Motor neuron (in vitro differentiated cells): Measurements from ENCODE around the gene CDKN2B. TPM values are rescaled to one million over a fixed set of nuclear protein-coding genes. Genes with fewer than 3 reads are reported as not detected.
"Not testable (repeated sequence)": the region's sequence is repeated elsewhere in the genome, so short reads cannot be mapped to it uniquely, and the experiment has no call there.

ENCODE experiments used
- ATAC-seq, 8 experiments: fragments of 200-7000 bp; cut with Tn5 transposase; replicated peaks in 6 of 8; 2 replicates each; pipeline ENCODE4 v1.8.0; 2021; ENCODE audit warnings: mild to moderate bottlenecking in 8 of 8, moderate library complexity in 8 of 8
- H3K27ac ChIP-seq, 2 donors: fragments of 250-450 bp; sonication (Bioruptor Pico); 2 replicates each; pipeline ENCODE4 v1.9.0; 2021; ENCODE audit warnings: antibody characterized with exemption in 2 of 2, mild to moderate bottlenecking in 2 of 2, moderate library complexity in 1 of 2
- H3K4me1 ChIP-seq, 2 donors: fragments of 250-450 bp; sonication (Bioruptor Pico); replicated peaks in 1 of 2; 2 replicates each; pipeline ENCODE4 v1.6.1; 2021; ENCODE audit warnings: antibody characterized with exemption in 2 of 2, mild to moderate bottlenecking in 2 of 2, moderate library complexity in 1 of 2
- H3K4me3 ChIP-seq, 5 donors: fragments of 250-450 bp; sonication (Bioruptor Pico); 2 replicates each; pipeline ENCODE4 v1.9.0; 2021; ENCODE audit warnings: antibody characterized with exemption in 5 of 5, mild to moderate bottlenecking in 5 of 5, moderate library complexity in 4 of 5
- WGBS, 10 experiments: fragments of 450-650 bp; shearing (Covaris generic); methylation state at CpG; one replicate each; pipeline ENCODE4 v1.0.0; 2022; 5-methylcytosine and 5-hydroxymethylcytosine counted together
- in situ Hi-C, 9 experiments: fragments of 400-800 bp; cut with MboI; loops; one replicate each; pipeline ENCODE4 v1.15.0; 2021; ENCODE audit warnings: low sequenced_read_pairs in 9 of 9, low pct_unique_long_range_greater_than_20kb in 2 of 9; ENCODE audit not compliant: unreplicated experiment in 9 of 9
- total RNA-seq, 8 experiments: library from RNA; unstranded; fragments of 300-600 nt; gene quantifications; 2 replicates each; pipeline versions ENCODE4 v1.2.3 to v1.2.4, GENCODE V29; 2022

The CDKN2B gene
- 10 to 100 TPM in 1 of 8 experiments, 1 to 10 TPM in 7; 3.0 to 45.3 (median 7.5) TPM for total RNA-seq

DNA sequence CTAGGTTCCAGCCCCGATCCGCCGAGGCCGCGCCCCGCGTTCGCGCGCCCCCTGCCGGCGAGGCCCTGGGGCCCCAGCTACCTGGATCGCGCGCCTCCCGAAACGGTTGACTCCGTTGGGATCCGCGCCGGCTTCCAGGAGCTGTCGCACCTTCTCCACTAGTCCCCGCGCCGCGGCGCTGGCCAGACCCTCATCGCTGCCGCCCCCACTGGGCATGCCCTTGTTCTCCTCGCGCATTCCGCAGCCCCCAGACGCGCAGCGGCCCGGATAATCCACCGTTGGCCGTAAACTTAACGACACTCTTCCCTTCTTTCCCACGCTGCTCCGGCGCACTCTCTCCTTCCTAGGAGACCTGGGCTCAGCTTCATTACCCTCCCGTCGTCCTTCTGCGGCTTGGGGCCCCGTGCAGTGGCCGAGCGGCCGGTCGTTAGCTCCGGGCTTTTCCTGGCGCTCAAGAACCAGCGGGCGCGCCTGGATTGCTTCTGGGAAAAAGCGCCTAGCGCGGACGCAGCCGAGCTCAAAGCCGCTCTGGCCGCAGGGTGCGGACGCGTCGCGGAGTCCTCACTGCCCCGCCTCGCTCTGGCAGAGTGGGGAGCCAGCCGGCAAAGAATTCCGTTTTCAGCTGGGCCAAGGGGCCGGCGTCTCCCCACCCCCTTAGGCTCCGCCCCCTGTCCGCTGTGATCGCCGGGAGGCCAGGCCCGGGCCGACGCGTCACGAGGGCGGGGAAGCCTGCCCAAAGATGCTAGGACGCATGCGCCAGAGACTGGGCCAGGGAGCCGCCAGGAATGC is at the start of gene CDKN2B:
Gene CDKN2B, minus strand, starts transcription at position 589 of the 789 bp plus-strand sequence. Its CDS starts 352 bp downstream, at position 237.
- H3K4me3 ChIP-seq: peak within 1 kb of the TSS; percentile 44 to 62 (median 52)
- in situ Hi-C loops: loop anchor here in 2 of 9 experiments (25.0 kb wide), 2 partner anchors 197 to 228 kb away; partner anchors contain the start of gene MTAP (in 1 of the 2)
- peaks cover 2 to 14% of the 10 kb centered on the region in 2 donors for H3K4me1 ChIP-seq
- WGBS, 10 experiments: 0 to 3% (median 0%) methylated on average over 2 to 19 of the region's 86 CpGs; no CpG with 5 or more reads in 5 of the 10 experiments
- peak within 1 kb of the TSS in 1 of 2 donors; percentile 1 for H3K27ac ChIP-seq
- peak; percentile 92 to 96 (median 94) for ATAC-seq

GRCh38 chr9:22057972-22058371 is 48.9 kb upstream of the CDKN2B start:
- H3K4me1 ChIP-seq, ATAC-seq, H3K4me3 ChIP-seq, H3K27ac ChIP-seq, in situ Hi-C loops: not testable (repeated sequence)
- 82 to 100% (median 95%) methylated on average over 2 to 6 of the region's 6 CpGs; no CpG with 5 or more reads in 1 of the 10 experiments for WGBS, 10 experiments

- Histone ChIP-seq H3K4me3 (no peak overlapping the region), H3K4me1 (no peaks in the 10 kb centered on the region), H3K27ac (no peak overlapping the region)
- in situ Hi-C loops: no loop called here
- WGBS, 10 experiments: 0 to 100% (median 72%) methylated on average over 1 to 3 of the region's 3 CpGs; no CpG with 5 or more reads in 1 of the 10 experiments
- no peak for ATAC-seq
These were observed 47.3 kb upstream of the CDKN2B start for GRCh38 chr9:22056402-22056801.

DNA sequence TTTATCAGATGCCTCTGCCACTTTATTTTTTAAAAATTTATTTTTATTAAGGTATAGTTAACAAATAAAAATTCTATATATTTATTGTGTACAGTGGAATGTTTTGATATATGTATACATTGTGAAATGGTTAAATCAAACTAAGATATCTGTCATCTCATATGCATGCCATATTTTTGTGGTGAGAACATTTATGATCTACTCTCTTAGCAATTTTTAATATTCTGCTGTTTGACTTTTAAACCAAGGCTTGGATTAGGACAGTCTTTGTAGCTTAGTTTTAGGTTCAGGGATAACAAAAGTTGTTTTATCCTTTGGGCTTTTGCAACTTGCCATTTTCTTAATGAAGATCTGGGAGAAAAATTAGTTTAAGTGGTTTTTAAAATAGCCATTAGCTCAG is 46.0 kb upstream of the CDKN2B start:
- no peak for ATAC-seq
- Histone ChIP-seq H3K4me1 (no peaks in the 10 kb centered on the region), H3K27ac (no peak overlapping the region), H3K4me3 (no peak overlapping the region)
- in situ Hi-C loops: no loop called here

GRCh38 chr9:22054529-22054928 is 45.4 kb upstream of the CDKN2B start:
- H3K4me1 ChIP-seq: no peaks in the 10 kb centered on the region
- no peak overlapping the region for H3K27ac ChIP-seq
- H3K4me3 ChIP-seq: no peak overlapping the region
- ATAC-seq: no peak
- in situ Hi-C loops: no loop called here
- WGBS, 10 experiments: 87 to 100% (median 99%) methylated on average over 1 to 2 of the region's 2 CpGs

DNA sequence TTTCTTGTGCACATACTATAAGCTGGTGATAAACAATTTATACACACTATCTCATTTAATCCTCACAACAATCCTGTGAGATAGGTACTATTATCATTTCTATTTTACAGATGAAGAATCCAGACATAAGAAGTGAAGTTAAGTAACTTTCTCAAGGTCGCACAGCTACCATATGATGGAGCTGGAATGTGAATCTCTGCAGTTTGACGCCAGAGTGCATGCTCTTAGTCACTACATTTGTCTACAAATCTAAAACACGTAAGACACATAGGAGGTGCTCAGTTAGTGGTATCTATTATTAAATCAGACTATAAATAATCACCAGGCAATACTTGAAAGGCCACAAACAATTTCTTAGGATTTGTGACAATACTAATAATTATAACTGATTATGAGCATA is 45.0 kb upstream of the CDKN2B start:
- no peaks in the 10 kb centered on the region for H3K4me1 ChIP-seq
- no peak overlapping the region for H3K4me3 ChIP-seq
- ATAC-seq: no peak
- H3K27ac ChIP-seq: no peak overlapping the region
- in situ Hi-C loops: no loop called here
- WGBS, 10 experiments: 88 to 100% (median 94%) methylated on average over 1 to 3 of the region's 3 CpGs; no CpG with 5 or more reads in 1 of the 10 experiments

DNA sequence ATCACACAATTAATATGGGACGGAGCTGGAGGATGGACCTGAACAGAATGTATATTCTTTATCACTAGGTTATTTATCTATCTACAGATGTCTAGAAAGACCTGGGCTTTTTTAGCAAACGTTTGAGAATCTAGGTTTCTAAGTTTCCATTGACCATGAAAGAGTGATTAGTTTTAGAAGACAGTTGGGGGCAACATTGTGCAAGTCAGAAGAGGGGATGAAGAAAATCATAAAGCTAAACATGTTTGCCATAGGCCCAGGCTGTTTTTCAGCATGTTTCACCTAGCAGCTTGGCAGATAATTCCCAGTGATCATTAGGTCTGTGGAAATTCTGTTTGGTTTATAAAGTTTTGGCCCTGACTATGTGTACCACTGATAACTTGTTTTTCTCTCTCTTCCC is 44.1 kb upstream of the CDKN2B start:
- Histone ChIP-seq H3K4me3 (no peak overlapping the region), H3K4me1 (no peaks in the 10 kb centered on the region), H3K27ac (no peak overlapping the region)
- in situ Hi-C loops: no loop called here
- ATAC-seq: no peak
- 27 to 100% (median 74%) methylated on average over 1 to 2 of the region's 2 CpGs; no CpG with 5 or more reads in 2 of the 10 experiments for WGBS, 10 experiments

- in situ Hi-C loops: no loop called here
- WGBS, 10 experiments: 14 to 84% (median 53%) methylated on average over 1 to 4 of the region's 4 CpGs
- peak in 5 of 8 experiments; percentile 72 to 95 (median 81) for ATAC-seq
- H3K27ac ChIP-seq: no peak overlapping the region
- no peak overlapping the region for H3K4me3 ChIP-seq
- H3K4me1 ChIP-seq: no peaks in the 10 kb centered on the region
These were observed 43.4 kb upstream of the CDKN2B start for GRCh38 chr9:22052376-22052945.

DNA sequence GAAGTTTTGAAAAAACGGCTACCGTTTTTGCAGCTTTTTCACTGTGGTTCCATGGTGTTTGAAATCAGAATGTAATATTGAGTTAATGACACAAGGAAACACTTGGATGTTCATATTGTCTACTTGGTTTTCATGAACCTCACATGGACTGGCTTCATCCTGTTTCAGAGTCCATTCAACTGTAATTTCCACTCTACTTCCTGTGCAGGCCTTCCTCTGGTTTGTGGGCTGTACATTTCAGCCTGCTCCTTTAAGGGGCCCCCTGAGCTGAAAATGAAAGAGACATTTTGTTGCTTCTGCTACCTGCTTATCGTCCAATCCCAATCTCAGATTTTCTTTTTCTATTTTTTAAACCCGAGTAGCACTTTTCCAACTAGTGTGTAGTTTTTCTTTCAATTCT is 41.8 kb upstream of the CDKN2B start:
- H3K4me3 ChIP-seq: no peak overlapping the region
- in situ Hi-C loops: no loop called here
- no peak overlapping the region for H3K27ac ChIP-seq
- no peak for ATAC-seq
- WGBS, 10 experiments: 67 to 97% (median 91%) methylated on average over 1 to 4 of the region's 4 CpGs
- H3K4me1 ChIP-seq: no peaks in the 10 kb centered on the region

- in situ Hi-C loops: loop anchor here in 1 of 9 experiments (25.0 kb wide), 1 partner anchor 188 kb away; no protein-coding TSS in a partner anchor
- Histone ChIP-seq H3K4me3 (no peak overlapping the region), H3K4me1 (no peaks in the 10 kb centered on the region), H3K27ac (no peak overlapping the region)
- 75 to 100% (median 100%) methylated on average over 1 of the region's 1 CpG; no CpG with 5 or more reads in 5 of the 10 experiments for WGBS, 10 experiments
- peak in 1 of 8 experiments; percentile 38 for ATAC-seq
These were observed 40.3 kb upstream of the CDKN2B start for GRCh38 chr9:22049411-22049810.

DNA sequence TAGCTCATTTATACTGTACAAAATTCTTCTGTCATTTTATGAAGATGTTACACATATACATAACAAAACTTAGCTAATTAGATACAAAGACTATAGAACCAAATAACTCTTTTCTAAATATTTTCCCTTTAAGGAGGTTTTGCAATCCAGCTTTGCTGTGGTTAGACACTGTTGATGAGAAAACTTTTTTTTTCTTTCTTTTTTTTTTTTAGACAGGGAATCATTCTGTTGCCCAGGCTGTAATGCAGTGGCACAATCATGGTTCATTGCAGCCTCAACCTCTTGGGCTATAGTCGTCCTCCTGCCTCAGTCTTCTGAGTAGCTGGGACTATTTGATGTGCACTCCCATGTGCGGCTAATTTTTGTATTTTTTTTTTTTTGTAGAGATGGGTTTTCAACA is 38.5 kb upstream of the CDKN2B start:
- Histone ChIP-seq H3K4me1 (no peaks in the 10 kb centered on the region), H3K4me3 (no peak overlapping the region), H3K27ac (no peak overlapping the region)
- WGBS, 10 experiments: 63 to 100% (median 86%) methylated on average over 1 to 2 of the region's 2 CpGs; no CpG with 5 or more reads in 2 of the 10 experiments
- in situ Hi-C loops: loop anchor here in 1 of 9 experiments (25.0 kb wide), 1 partner anchor 190 kb away; no protein-coding TSS in a partner anchor
- no peak for ATAC-seq

DNA sequence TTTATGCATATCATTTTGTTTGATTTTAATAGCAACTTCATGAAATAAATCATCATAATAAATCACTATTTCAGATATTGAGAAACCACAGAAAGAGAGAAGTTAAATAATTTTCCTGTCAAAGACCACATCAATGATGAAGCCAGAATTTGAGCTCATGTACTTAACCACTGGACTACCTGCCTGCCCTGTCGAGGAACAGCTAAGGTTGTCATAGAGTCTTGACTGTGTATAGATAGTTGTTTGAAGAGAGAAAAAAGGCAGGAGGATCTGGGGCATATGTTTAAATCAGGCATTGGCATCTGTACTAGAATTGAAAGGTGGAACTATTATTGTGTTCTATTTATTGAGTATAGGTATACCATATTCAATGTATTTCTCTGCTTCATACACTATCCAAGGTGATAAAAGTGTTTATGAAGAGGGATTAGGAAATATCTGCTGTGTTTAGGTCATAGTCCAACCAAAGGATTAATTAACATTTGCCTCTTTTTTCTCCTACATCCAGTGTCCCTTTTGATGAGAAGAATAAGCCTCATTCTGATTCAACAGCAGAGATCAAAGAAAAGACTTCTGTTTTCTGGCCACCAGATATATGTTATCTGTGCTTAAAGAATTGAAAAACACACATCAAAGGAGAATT is 37.3 kb upstream of the CDKN2B start:
- ATAC-seq: no peak
- in situ Hi-C loops: loop anchor here in 1 of 9 experiments (25.0 kb wide), 1 partner anchor 191 kb away; no protein-coding TSS in a partner anchor
- H3K27ac ChIP-seq: no peak overlapping the region
- no peaks in the 10 kb centered on the region for H3K4me1 ChIP-seq
- H3K4me3 ChIP-seq: no peak overlapping the region
- 64 to 100% (median 80%) methylated on average over 1 of the region's 1 CpG; no CpG with 5 or more reads in 3 of the 10 experiments for WGBS, 10 experiments

DNA sequence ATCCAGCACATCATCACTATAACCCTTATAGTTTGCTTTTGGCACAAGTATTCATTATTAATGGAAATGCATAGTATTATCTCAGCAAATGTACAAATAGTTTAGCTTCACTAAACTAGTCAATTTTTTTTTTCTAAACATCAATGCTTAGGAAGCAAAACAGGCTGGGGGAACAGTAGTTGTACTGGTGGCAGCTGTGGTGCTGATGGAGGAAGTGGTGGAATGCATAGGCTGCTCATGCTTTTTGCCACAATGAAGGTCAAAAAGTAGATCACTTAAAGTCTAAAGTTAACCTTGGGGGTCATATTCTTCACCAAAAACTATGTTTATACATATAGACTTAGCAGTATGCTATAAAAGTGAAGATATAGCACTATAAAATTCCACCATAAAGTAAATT is 36.3 kb upstream of the CDKN2B start:
- no peak for ATAC-seq
- H3K27ac ChIP-seq: no peak overlapping the region
- H3K4me1 ChIP-seq: no peaks in the 10 kb centered on the region
- in situ Hi-C loops: loop anchor here in 1 of 9 experiments (25.0 kb wide), 1 partner anchor 192 kb away; no protein-coding TSS in a partner anchor
- H3K4me3 ChIP-seq: no peak overlapping the region
